ELR (cell line): ENCODE results near the gene FOXK2.
"Not testable (repeated sequence)": the region's sequence is repeated elsewhere in the genome, so short reads cannot be mapped to it uniquely, and the experiment has no call there.

Source experiments
- DNase-seq: peaks from one replicate; pipeline ENCODE4 v3.0.0-alpha.2; 2015; ENCODE audit warnings: low read depth

Gene FOXK2

GRCh38 chr17:82534401-82534812 is 14.9 kb downstream of the FOXK2 start:
- DNase-seq, result no peak

- peak; percentile 36 for DNase-seq
Measured at GRCh38 chr17:82536512-82537201, 17.1 kb downstream of the FOXK2 start.

- peak; percentile 27 for DNase-seq
Measured at GRCh38 chr17:82537228-82537627, 17.7 kb downstream of the FOXK2 start.

GRCh38 chr17:82539076-82539475 is 19.5 kb downstream of the FOXK2 start:
- DNase-seq, result not testable (repeated sequence)

- DNase-seq, result no peak
Measured at GRCh38 chr17:82542439-82542838, 22.9 kb downstream of the FOXK2 start.

- DNase-seq, result no peak
Measured at GRCh38 chr17:82544431-82545070, 25.0 kb downstream of the FOXK2 start.

- DNase-seq, result no peak
Measured at GRCh38 chr17:82545071-82545462, 25.5 kb downstream of the FOXK2 start.

GRCh38 chr17:82547981-82548380 is 28.4 kb downstream of the FOXK2 start:
- no peak for DNase-seq

GRCh38 chr17:82548681-82549303 is 29.3 kb downstream of the FOXK2 start:
- DNase-seq, result no peak

- peak; percentile 81 for DNase-seq
Measured at GRCh38 chr17:82551779-82552457, 32.4 kb downstream of the FOXK2 start.

GRCh38 chr17:82552580-82552979 is 33.0 kb downstream of the FOXK2 start:
- DNase-seq, result no peak

GRCh38 chr17:82553210-82553930 is 33.8 kb downstream of the FOXK2 start:
- no peak for DNase-seq

GRCh38 chr17:82557510-82557909 is 38.0 kb downstream of the FOXK2 start:
- DNase-seq, result not testable (repeated sequence)

GRCh38 chr17:82559566-82560251 is 40.2 kb downstream of the FOXK2 start:
- no peak for DNase-seq

GRCh38 chr17:82560252-82560642 is 40.7 kb downstream of the FOXK2 start:
- no peak for DNase-seq

- peak; percentile 21 for DNase-seq
Measured at GRCh38 chr17:82560802-82561428, 41.4 kb downstream of the FOXK2 start.

- no peak for DNase-seq
Measured at GRCh38 chr17:82561429-82562035, 42.0 kb downstream of the FOXK2 start.

- DNase-seq, result not testable (repeated sequence)
Measured at GRCh38 chr17:82562718-82563220, 43.2 kb downstream of the FOXK2 start.

- no peak for DNase-seq
Measured at GRCh38 chr17:82563318-82563717, 43.8 kb downstream of the FOXK2 start.

- not testable (repeated sequence) for DNase-seq
Measured at GRCh38 chr17:82563745-82564144, 44.2 kb downstream of the FOXK2 start.
